ENCODE data around the gene TCF4. TPM values are rescaled to one million over a fixed set of nuclear protein-coding genes. Genes with fewer than 3 reads are reported as not detected.

Gene TCF4
- total and polyA plus RNA-seq, 2 donors (not counting 3 experiments of a cell fraction or from before 2014, with no cell fraction given): 183 to 390 TPM

GRCh38 chr18:55353806-55354205 is 234.2 kb downstream of the TCF4 start:
- Histone ChIP-seq H3K4me1 (ENCODE audit: control insufficient read depth, extremely low read depth, insufficient read depth, low read length) (peaks cover 34% of the 10 kb centered on the region), H3K4me2 (ENCODE audit: insufficient read depth, low read length) (no peak overlapping the region), H4K20me1 (replicated peaks; ENCODE audit: control insufficient read depth, extremely low read depth, insufficient read depth, low read length) (peaks cover 18% of the 10 kb centered on the region), H3K4me3 (replicated peaks in 1 of 3; ENCODE audit: insufficient read depth in 1 of 3, low read depth in 1 of 3, low read length in 3 of 3) (no peak overlapping the region), H3K36me3 (ENCODE audit: control insufficient read depth in 2 of 2, extremely low read depth in 1 of 2, insufficient read depth in 2 of 2, low read length in 2 of 2) (peaks cover 10 to 16% of the 10 kb centered on the region in 2 experiments), H2AFZ (ENCODE audit: low read depth, low read length) (no peak overlapping the region), H3K27ac (ENCODE audit: insufficient read depth, low read depth, low read length) (no peak overlapping the region), H3K9ac (replicated peaks; ENCODE audit: extremely low read depth, insufficient read depth, low read length) (no peak overlapping the region), H3K9me3 (replicated peaks; ENCODE audit: control insufficient read depth, insufficient read depth, low read length) (no peaks in the 10 kb centered on the region), H3K79me2 (ENCODE audit: control insufficient read depth, insufficient read depth, low read length) (peaks cover 59% of the 10 kb centered on the region), H3K27me3 (ENCODE audit: control insufficient read depth in 2 of 2, insufficient read depth in 2 of 2, low read length in 2 of 2) (no peaks in the 10 kb centered on the region), H3K9me1 (replicated peaks; ENCODE audit: control insufficient read depth, extremely low read depth, insufficient read depth, low read length) (no peaks in the 10 kb centered on the region)
- FAIRE-seq: no peak
- TF ChIP-seq FOS (IDR thresholded peaks at IDR 0.05; ENCODE audit: borderline replicate concordance, insufficient read depth, low read length) (no peak), POLR2A (IDR thresholded peaks at IDR 0.05; ENCODE audit: low read depth, low read length) (no peak), EZH2 (IDR thresholded peaks at IDR 0.05; ENCODE audit: borderline replicate concordance, low read depth, low read length, severe bottlenecking) (no peak), GATA2 (IDR thresholded peaks at IDR 0.05; ENCODE audit: insufficient read depth, insufficient read length, low read depth, low read length) (no peak)
- intact Hi-C loops (cut with micrococcal nuclease): no loop called here
- ChIA-PET CTCF (interaction anchor here (1.0 to 2.8 kb wide), 2 partner anchors 10 to 49 kb away, joined by 3 to 17 read pairs; no protein-coding TSS in a partner anchor), POLR2A (no interaction called here)
- BruUV-seq (replicated peaks): no TSS peak
- no peak for DNase-seq (ENCODE audit: low read depth, low spot score)
- dilution Hi-C loops (cut with MboI; ENCODE audit: extremely low pct_ligation_motif_present, low sequenced_read_pairs): no loop called here

GRCh38 chr18:55353391-55353790 is 234.6 kb downstream of the TCF4 start:
- Histone ChIP-seq H4K20me1 (replicated peaks; ENCODE audit: control insufficient read depth, extremely low read depth, insufficient read depth, low read length) (peaks cover 18% of the 10 kb centered on the region), H3K9me3 (replicated peaks; ENCODE audit: control insufficient read depth, insufficient read depth, low read length) (no peaks in the 10 kb centered on the region), H3K9ac (replicated peaks; ENCODE audit: extremely low read depth, insufficient read depth, low read length) (no peak overlapping the region), H3K4me2 (ENCODE audit: insufficient read depth, low read length) (no peak overlapping the region), H3K79me2 (ENCODE audit: control insufficient read depth, insufficient read depth, low read length) (peaks cover 61% of the 10 kb centered on the region), H3K36me3 (ENCODE audit: control insufficient read depth in 2 of 2, extremely low read depth in 1 of 2, insufficient read depth in 2 of 2, low read length in 2 of 2) (peaks cover 10 to 12% of the 10 kb centered on the region in 2 experiments), H3K9me1 (replicated peaks; ENCODE audit: control insufficient read depth, extremely low read depth, insufficient read depth, low read length) (no peaks in the 10 kb centered on the region), H2AFZ (ENCODE audit: low read depth, low read length) (no peak overlapping the region), H3K4me1 (ENCODE audit: control insufficient read depth, extremely low read depth, insufficient read depth, low read length) (peaks cover 34% of the 10 kb centered on the region), H3K27ac (ENCODE audit: insufficient read depth, low read depth, low read length) (no peak overlapping the region), H3K4me3 (replicated peaks in 1 of 3; ENCODE audit: insufficient read depth in 1 of 3, low read depth in 1 of 3, low read length in 3 of 3) (no peak overlapping the region), H3K27me3 (ENCODE audit: control insufficient read depth in 2 of 2, insufficient read depth in 2 of 2, low read length in 2 of 2) (no peaks in the 10 kb centered on the region)
- ChIA-PET POLR2A (no interaction called here), CTCF (interaction anchor here (1.0 to 2.8 kb wide), 2 partner anchors 10 to 49 kb away, joined by 3 to 17 read pairs; no protein-coding TSS in a partner anchor)
- TF ChIP-seq MAX (IDR thresholded peaks at IDR 0.05; ENCODE audit: insufficient read depth, insufficient read length) (no peak), POLR2AphosphoS5 (IDR thresholded peaks at IDR 0.05; ENCODE audit: insufficient read depth, low read depth, low read length) (no peak), CTCF (IDR thresholded peaks at IDR 0.05; ENCODE audit: extremely low read depth in 1 of 2, insufficient read depth in 1 of 2, low read depth in 1 of 2, low read length in 2 of 2) (no peak)
- dilution Hi-C loops (cut with MboI; ENCODE audit: extremely low pct_ligation_motif_present, low sequenced_read_pairs) (no loop called here), intact Hi-C loops (cut with micrococcal nuclease) (no loop called here)
- DNase-seq (ENCODE audit: low read depth, low spot score) (no peak), FAIRE-seq (no peak)
- BruUV-seq (replicated peaks): no TSS peak
